GM06990 (cell line): ENCODE results near the gene SBF1.

ENCODE experiments used
- DNase-seq: peaks from one replicate; pipeline ENCODE4 v3.0.0-alpha.2; 2011; ENCODE audit not compliant: insufficient read length; ENCODE audit errors: extremely low read depth
- H3K27me3 ChIP-seq: replicated peaks from 2 replicates; pipeline ENCODE4 v1.6.0; 2011; ENCODE audit warnings: low read length; ENCODE audit not compliant: control insufficient read depth, insufficient read depth
- H3K36me3 ChIP-seq: 2 replicates; pipeline ENCODE4 v1.5.1; 2011; ENCODE audit warnings: low read length; ENCODE audit not compliant: control insufficient read depth, insufficient read depth
- H3K4me3 ChIP-seq: replicated peaks from 2 replicates; pipeline ENCODE4 v1.5.1; 2011; ENCODE audit warnings: low read depth, mild to moderate bottlenecking, control low read depth, low read length
- TF ChIP-seq, protein P1 (sequence below): IDR thresholded peaks from 2 replicates; pipeline ENCODE4 v1.5.1; 2011; ENCODE audit warnings: low read length, control low read depth, mild to moderate bottlenecking, inconsistent platforms; ENCODE audit not compliant: insufficient read depth, poor library complexity, severe bottlenecking

SBF1 gene

DNA sequence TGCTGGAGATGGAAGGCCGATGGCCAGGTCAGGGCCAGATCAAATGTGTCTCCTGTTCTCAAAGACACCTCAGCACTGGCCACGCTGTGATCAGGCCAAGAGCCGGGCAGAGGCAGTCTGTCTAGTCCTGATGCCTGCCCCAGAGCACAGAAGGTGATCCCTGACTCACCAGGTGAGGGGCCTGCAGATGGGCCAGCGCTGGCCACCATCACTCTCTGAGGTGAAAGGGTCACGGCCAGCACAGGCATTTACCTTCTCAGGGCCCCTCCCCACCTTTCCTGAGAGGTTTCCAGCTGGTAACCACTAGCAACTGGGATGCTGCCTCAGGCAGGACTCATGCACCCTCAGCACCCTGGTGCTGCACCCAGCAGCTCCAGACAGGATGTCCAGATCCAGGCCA lies 2.9 kb downstream of the SBF1 start:
- no peak overlapping the region for H3K4me3 ChIP-seq
- H3K36me3 ChIP-seq = peaks cover 9% of the 10 kb centered on the region
- no peaks in the 10 kb centered on the region for H3K27me3 ChIP-seq
- DNase-seq = no peak
- TF ChIP-seq, protein P1, sequence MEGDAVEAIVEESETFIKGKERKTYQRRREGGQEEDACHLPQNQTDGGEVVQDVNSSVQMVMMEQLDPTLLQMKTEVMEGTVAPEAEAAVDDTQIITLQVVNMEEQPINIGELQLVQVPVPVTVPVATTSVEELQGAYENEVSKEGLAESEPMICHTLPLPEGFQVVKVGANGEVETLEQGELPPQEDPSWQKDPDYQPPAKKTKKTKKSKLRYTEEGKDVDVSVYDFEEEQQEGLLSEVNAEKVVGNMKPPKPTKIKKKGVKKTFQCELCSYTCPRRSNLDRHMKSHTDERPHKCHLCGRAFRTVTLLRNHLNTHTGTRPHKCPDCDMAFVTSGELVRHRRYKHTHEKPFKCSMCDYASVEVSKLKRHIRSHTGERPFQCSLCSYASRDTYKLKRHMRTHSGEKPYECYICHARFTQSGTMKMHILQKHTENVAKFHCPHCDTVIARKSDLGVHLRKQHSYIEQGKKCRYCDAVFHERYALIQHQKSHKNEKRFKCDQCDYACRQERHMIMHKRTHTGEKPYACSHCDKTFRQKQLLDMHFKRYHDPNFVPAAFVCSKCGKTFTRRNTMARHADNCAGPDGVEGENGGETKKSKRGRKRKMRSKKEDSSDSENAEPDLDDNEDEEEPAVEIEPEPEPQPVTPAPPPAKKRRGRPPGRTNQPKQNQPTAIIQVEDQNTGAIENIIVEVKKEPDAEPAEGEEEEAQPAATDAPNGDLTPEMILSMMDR = no peak

DNA sequence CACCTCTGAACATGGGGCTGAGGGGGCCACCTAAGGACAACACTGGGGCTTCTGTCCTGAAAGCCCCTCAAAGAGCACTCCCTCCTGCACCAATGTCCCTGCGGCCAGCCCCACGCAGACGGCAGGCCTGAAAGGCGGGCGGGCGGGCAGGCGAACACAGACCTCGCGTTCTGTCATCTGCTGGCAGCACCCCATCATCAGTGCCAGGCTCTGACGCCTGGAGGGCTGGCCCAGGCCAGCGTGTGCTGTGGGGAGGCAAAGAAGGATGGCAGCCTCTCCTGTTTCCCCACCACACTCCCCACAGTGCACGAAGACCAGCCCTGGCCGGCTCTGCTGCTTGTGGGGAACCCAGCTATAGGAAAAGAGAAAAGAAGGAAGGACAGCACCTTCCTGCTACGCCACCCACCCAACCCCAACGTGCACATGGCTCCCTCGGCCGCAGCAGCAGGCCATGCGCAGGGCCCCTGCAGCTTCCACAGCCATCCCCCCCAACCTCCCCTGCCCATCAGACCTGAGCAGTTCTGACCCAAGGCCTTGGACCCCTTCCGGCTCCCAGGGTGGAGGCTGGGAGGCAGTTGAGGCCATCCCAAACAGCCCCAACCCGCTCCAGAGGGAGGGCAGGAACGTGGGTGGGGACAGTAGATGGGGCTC lies 3.5 kb downstream of the SBF1 start:
- TF ChIP-seq, protein P1 = no peak
- peak overlapping the region; percentile 26; the same call in 1 of the 2 replicates for H3K4me3 ChIP-seq

DNA sequence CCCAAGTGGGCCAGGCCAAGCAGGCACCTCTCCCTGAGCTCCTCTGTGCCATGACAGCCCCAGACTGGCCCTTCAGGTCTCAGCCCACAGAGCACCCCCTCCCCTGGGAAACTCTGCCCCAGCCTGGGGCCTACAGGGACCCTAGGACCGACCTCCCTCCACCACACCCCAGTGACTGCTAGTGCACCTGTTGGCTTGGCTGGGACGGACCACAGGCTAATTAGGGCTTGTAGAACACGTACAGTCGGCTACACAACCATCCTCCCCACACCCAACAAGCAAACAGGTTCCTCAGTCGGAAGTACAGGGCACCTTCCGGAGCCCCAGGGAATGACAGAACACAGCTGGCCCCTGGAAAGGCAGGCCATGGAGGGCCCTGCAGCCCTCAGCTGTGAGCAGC lies 4.3 kb downstream of the SBF1 start:
- peak overlapping the region; percentile 42 for H3K4me3 ChIP-seq
- peak; percentile 68 for DNase-seq
- H3K36me3 ChIP-seq = peaks cover 23% of the 10 kb centered on the region
- TF ChIP-seq, protein P1 = no peak
- H3K27me3 ChIP-seq = no peaks in the 10 kb centered on the region

More for the DNA sequence above, 3.5 kb downstream of the SBF1 start:
- DNase-seq = no peak
- Histone ChIP-seq H3K27me3 (no peaks in the 10 kb centered on the region), H3K36me3 (peaks cover 14% of the 10 kb centered on the region)

DNA sequence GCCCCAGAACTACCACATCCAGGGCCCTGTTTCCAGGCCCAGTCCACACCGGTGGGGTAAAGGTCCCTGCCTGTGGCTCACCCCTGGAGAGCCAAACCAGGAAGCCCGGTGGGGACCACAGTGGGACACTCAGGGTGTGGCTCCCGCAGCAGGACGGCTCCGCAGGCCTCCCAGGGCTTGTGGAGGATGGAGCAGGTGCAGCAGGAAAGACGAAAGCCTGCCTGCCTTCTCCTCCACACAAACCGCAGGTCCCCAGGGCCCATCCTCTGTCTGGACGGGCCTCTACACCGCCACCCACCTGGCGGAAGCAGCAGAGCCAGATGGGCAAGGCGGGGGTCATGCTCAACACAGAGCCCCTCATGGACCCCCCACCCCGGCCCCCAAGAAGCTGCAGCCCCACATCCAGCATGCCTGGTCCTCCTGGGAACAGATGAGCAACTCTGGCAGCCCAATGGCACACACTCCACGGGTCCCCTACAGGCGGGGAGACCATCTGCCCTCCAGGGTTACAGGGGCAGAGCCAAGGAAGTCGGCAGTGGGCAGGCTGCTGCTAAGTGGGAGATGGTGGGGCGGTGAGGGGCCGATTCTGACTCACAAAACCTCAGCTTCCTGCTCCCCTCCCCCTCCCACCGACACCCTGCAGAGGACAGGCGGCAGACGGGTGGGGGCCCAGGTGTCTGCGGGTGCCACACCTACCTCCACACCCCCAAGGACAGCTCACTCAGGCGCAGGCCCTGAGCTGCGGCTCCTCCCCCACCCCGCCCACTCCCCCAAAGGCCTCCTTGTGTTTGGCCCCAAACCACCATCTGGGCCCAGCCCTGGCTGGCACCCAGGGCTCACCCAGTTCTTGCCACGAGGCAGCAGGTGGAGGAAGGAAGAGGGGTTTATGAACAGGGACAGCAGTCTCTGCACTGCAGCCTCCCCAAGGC lies 5.2 kb downstream of the SBF1 start:
- peak overlapping the region; percentile 50 for H3K4me3 ChIP-seq
- peaks cover 31% of the 10 kb centered on the region for H3K36me3 ChIP-seq
- DNase-seq = peak; percentile 94
- TF ChIP-seq, protein P1 = peak; percentile 18
- H3K27me3 ChIP-seq = no peaks in the 10 kb centered on the region

DNA sequence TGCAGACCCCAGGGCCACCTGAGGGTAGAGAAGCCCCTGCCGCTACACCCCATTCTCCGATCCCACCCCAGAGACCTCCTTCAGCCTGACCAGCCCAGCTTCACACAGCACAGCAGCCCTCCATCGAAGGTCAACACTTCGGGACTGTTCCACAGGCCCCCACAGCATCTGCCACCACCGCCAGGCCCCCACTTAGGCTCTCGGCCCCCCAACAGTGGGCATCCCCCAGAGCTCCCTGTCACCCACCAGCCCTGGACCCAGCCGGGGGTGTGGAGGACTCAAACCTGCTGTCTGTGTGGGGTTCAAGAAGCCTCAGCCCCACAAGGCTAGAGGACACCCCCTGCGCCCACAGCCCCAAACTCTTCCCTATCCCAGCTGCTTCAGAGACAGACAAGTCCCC lies 6.2 kb downstream of the SBF1 start:
- TF ChIP-seq, protein P1 = no peak
- Histone ChIP-seq H3K36me3 (peaks cover 39% of the 10 kb centered on the region), H3K4me3 (peak overlapping the region; percentile 50; the same call in 1 of the 2 replicates), H3K27me3 (no peaks in the 10 kb centered on the region)
- no peak for DNase-seq
